ENCODE measurements around the gene ANKS6. TPM values are rescaled to one million over a fixed set of nuclear protein-coding genes. Genes with fewer than 3 reads are reported as not detected.

The ANKS6 gene
- total RNA-seq, 1 donor from 2014 or later = 17.2 TPM

- Mint-ChIP-seq H3K4me3 (ENCODE audit: unreplicated experiment) (no peak overlapping the region), H3K36me3 (ENCODE audit: low read depth, unreplicated experiment) (peaks cover 8% of the 10 kb centered on the region), H3K9me3 (ENCODE audit: unreplicated experiment) (no peaks in the 10 kb centered on the region), H3K27me3 (ENCODE audit: unreplicated experiment) (peaks cover 11% of the 10 kb centered on the region), H3K4me1 (ENCODE audit: unreplicated experiment) (peaks cover 19% of the 10 kb centered on the region), H3K27ac (ENCODE audit: unreplicated experiment) (no peak overlapping the region)
- TF ChIP-seq CTCF (IDR thresholded peaks at IDR 0.05; ENCODE audit: unreplicated experiment) = no peak
- no peak for DNase-seq (ENCODE audit: low spot score)
These were observed 3.3 kb downstream of the ANKS6 start for GRCh38 chr9:98793031-98793430.

- peaks cover 4% of the 10 kb centered on the region for H3K36me3 Mint-ChIP-seq (ENCODE audit: low read depth, unreplicated experiment)
- TF ChIP-seq CTCF (IDR thresholded peaks at IDR 0.05; ENCODE audit: unreplicated experiment) = no peak
- H3K9me3 Mint-ChIP-seq (ENCODE audit: unreplicated experiment) = no peaks in the 10 kb centered on the region
- DNase-seq (ENCODE audit: low spot score) = no peak
- H3K27me3 Mint-ChIP-seq (ENCODE audit: unreplicated experiment) = peaks cover 8% of the 10 kb centered on the region
- H3K4me3 Mint-ChIP-seq (ENCODE audit: unreplicated experiment) = no peak overlapping the region
- H3K4me1 Mint-ChIP-seq (ENCODE audit: unreplicated experiment) = peaks cover 19% of the 10 kb centered on the region
- H3K27ac Mint-ChIP-seq (ENCODE audit: unreplicated experiment) = peak overlapping the region; percentile 20
These were observed 4.5 kb downstream of the ANKS6 start for GRCh38 chr9:98791608-98792490.

GRCh38 chr9:98790842-98791607 is 5.3 kb downstream of the ANKS6 start:
- no peak overlapping the region for H3K4me3 Mint-ChIP-seq (ENCODE audit: unreplicated experiment)
- peaks cover 8% of the 10 kb centered on the region for H3K27me3 Mint-ChIP-seq (ENCODE audit: unreplicated experiment)
- peaks cover 19% of the 10 kb centered on the region for H3K4me1 Mint-ChIP-seq (ENCODE audit: unreplicated experiment)
- peaks cover 4% of the 10 kb centered on the region for H3K36me3 Mint-ChIP-seq (ENCODE audit: low read depth, unreplicated experiment)
- no peaks in the 10 kb centered on the region for H3K9me3 Mint-ChIP-seq (ENCODE audit: unreplicated experiment)
- peak overlapping the region; percentile 5 for H3K27ac Mint-ChIP-seq (ENCODE audit: unreplicated experiment)
- peak; percentile 85 for DNase-seq (ENCODE audit: low spot score)
- peak; percentile 100 for TF ChIP-seq CTCF (IDR thresholded peaks at IDR 0.05; ENCODE audit: unreplicated experiment)

GRCh38 chr9:98790134-98790841 is 6.1 kb downstream of the ANKS6 start:
- Mint-ChIP-seq H3K4me3 (ENCODE audit: unreplicated experiment) (no peak overlapping the region), H3K27ac (ENCODE audit: unreplicated experiment) (no peak overlapping the region), H3K4me1 (ENCODE audit: unreplicated experiment) (peaks cover 13% of the 10 kb centered on the region), H3K27me3 (ENCODE audit: unreplicated experiment) (peaks cover 8% of the 10 kb centered on the region), H3K9me3 (ENCODE audit: unreplicated experiment) (no peaks in the 10 kb centered on the region), H3K36me3 (ENCODE audit: low read depth, unreplicated experiment) (peaks cover 4% of the 10 kb centered on the region)
- DNase-seq (ENCODE audit: low spot score) = no peak
- TF ChIP-seq CTCF (IDR thresholded peaks at IDR 0.05; ENCODE audit: unreplicated experiment) = no peak
